Astrocyte (in vitro differentiated cells and primary cell): Measurements from ENCODE around the gene VCL. TPM values are rescaled to one million over a fixed set of nuclear protein-coding genes. Genes with fewer than 3 reads are reported as not detected.
"Not testable (repeated sequence)": the region's sequence is repeated elsewhere in the genome, so short reads cannot be mapped to it uniquely, and the experiment has no call there.

Experiments
- DNase-seq: peaks from one replicate; pipeline ENCODE4 v3.0.0-alpha.2; 2010; ENCODE audit warnings: low read depth
- FAIRE-seq: peaks from 2 replicates; lab custom pipeline; 2011; peaks lifted over from hg19 to GRCh38; lab: Jason Lieb, UNC
- H2AFZ ChIP-seq: 2 replicates; pipeline ENCODE4 v1.6.0; 2012; ENCODE audit warnings: low read depth, low read length, inconsistent platforms
- H3K27ac ChIP-seq: 2 replicates; pipeline ENCODE4 v1.5.1; 2011; ENCODE audit warnings: low read depth, low read length, inconsistent platforms
- H3K27me3 ChIP-seq: 2 replicates; pipeline ENCODE4 v1.6.0; 2011; ENCODE audit warnings: low read length, inconsistent platforms; ENCODE audit not compliant: insufficient read depth
- H3K36me3 ChIP-seq: 2 replicates; pipeline ENCODE4 v1.5.1; 2011; ENCODE audit warnings: low read length, inconsistent platforms; ENCODE audit not compliant: insufficient read depth
- H3K4me1 ChIP-seq: 2 replicates; pipeline ENCODE4 v1.5.1; 2011; ENCODE audit warnings: low read length, inconsistent platforms; ENCODE audit not compliant: insufficient read depth
- H3K4me2 ChIP-seq: 2 replicates; pipeline ENCODE4 v1.6.0; 2012; ENCODE audit warnings: low read length, inconsistent platforms
- H3K4me3 ChIP-seq: 2 replicates; pipeline ENCODE4 v1.5.1; 2011; ENCODE audit warnings: low read depth, mild to moderate bottlenecking, low read length, inconsistent platforms; ENCODE audit not compliant: insufficient read depth
- H3K79me2 ChIP-seq: 2 replicates; pipeline ENCODE4 v1.6.0; 2012; ENCODE audit warnings: mild to moderate bottlenecking, low read length, inconsistent platforms; ENCODE audit not compliant: insufficient read depth
- H3K9ac ChIP-seq: 2 replicates; pipeline ENCODE4 v1.6.0; 2012; ENCODE audit warnings: mild to moderate bottlenecking, low read length, inconsistent platforms
- H3K9me3 ChIP-seq: 2 replicates; pipeline ENCODE4 v1.5.1; 2012; ENCODE audit warnings: low read depth, mild to moderate bottlenecking, low read length, inconsistent platforms; ENCODE audit not compliant: insufficient read depth
- H4K20me1 ChIP-seq: 2 replicates; pipeline ENCODE4 v1.6.0; 2012; ENCODE audit warnings: low read length, inconsistent platforms; ENCODE audit not compliant: insufficient read depth
- H3K27ac Mint-ChIP-seq: one replicate; pipeline ENCODE4 v1.8.0; 2021; ENCODE audit warnings: mild to moderate bottlenecking, mixed read lengths; ENCODE audit not compliant: unreplicated experiment
- H3K27me3 Mint-ChIP-seq: one replicate; pipeline ENCODE4 v1.8.0; 2021; ENCODE audit warnings: low read depth, mixed read lengths; ENCODE audit not compliant: unreplicated experiment
- H3K36me3 Mint-ChIP-seq: one replicate; pipeline ENCODE4 v1.8.0; 2021; ENCODE audit warnings: low read depth, mixed read lengths; ENCODE audit not compliant: unreplicated experiment
- H3K4me1 Mint-ChIP-seq: one replicate; pipeline ENCODE4 v1.8.0; 2021; ENCODE audit warnings: low read depth, mixed read lengths; ENCODE audit not compliant: unreplicated experiment
- H3K4me3 Mint-ChIP-seq: one replicate; pipeline ENCODE4 v1.8.0; 2021; ENCODE audit warnings: mild to moderate bottlenecking, moderate library complexity, mixed read lengths; ENCODE audit not compliant: unreplicated experiment
- H3K9me3 Mint-ChIP-seq: one replicate; pipeline ENCODE4 v1.8.0; 2021; ENCODE audit warnings: mild to moderate bottlenecking, mixed read lengths; ENCODE audit not compliant: unreplicated experiment
- EZH2 ChIP-seq: IDR thresholded peaks from 2 replicates; pipeline ENCODE4 v1.6.1; 2012; ENCODE audit warnings: mild to moderate bottlenecking, low read length, inconsistent platforms; ENCODE audit not compliant: insufficient read depth
- total RNA-seq: library from RNA; stranded (reverse); gene quantifications from 2 replicates; pipeline ENCODE4 v1.2.1, GENCODE V29; 2021
- TF ChIP-seq, protein P1 (sequence below): IDR thresholded peaks from 2 replicates; pipeline ENCODE4 v1.5.1; 2011; ENCODE audit warnings: low read depth, mild to moderate bottlenecking, inconsistent platforms, low read length, moderate library complexity; ENCODE audit not compliant: insufficient read depth

VCL gene
- total RNA-seq, 1 donor from 2014 or later, result 474 TPM

DNA sequence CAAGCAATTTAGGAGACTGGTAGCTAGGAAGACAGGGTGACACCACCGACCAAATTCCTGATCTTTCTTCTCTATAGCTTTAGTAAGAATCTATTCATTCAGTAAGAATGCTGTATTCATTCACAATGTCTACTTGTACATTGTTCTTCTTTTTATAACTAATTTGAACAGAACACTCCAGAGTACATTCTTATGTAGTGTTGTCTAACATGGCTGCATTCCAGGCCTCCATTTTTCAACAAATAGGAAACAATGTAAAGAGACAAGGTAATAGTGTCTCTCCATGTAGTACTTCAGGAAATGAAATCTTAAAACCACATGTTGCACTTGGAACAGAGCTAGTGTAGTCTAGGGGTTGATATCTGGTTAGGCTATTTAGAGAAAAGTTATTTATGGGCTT, 1.8 kb downstream of the VCL start:
- H3K4me2 ChIP-seq, result peak overlapping the region; percentile 88
- peak overlapping the region; percentile 94 for H3K27ac Mint-ChIP-seq
- H3K4me3 Mint-ChIP-seq, result peak overlapping the region; percentile 100
- no peaks in the 10 kb centered on the region for H3K9me3 Mint-ChIP-seq
- peak overlapping the region; percentile 95 for H3K9ac ChIP-seq
- peaks cover 11% of the 10 kb centered on the region for H3K36me3 ChIP-seq
- H4K20me1 ChIP-seq, result peaks cover 65% of the 10 kb centered on the region
- peak overlapping the region; percentile 92 for H3K4me3 ChIP-seq
- DNase-seq (peak; percentile 68), FAIRE-seq (no peak)
- no peak overlapping the region for H2AFZ ChIP-seq
- no peaks in the 10 kb centered on the region for H3K9me3 ChIP-seq
- H3K27me3 ChIP-seq, result no peaks in the 10 kb centered on the region
- H3K4me1 Mint-ChIP-seq, result peaks cover 28% of the 10 kb centered on the region
- H3K27me3 Mint-ChIP-seq, result no peaks in the 10 kb centered on the region
- H3K79me2 ChIP-seq, result peaks cover 68% of the 10 kb centered on the region
- TF ChIP-seq EZH2, result no peak
- TF ChIP-seq, protein P1, sequence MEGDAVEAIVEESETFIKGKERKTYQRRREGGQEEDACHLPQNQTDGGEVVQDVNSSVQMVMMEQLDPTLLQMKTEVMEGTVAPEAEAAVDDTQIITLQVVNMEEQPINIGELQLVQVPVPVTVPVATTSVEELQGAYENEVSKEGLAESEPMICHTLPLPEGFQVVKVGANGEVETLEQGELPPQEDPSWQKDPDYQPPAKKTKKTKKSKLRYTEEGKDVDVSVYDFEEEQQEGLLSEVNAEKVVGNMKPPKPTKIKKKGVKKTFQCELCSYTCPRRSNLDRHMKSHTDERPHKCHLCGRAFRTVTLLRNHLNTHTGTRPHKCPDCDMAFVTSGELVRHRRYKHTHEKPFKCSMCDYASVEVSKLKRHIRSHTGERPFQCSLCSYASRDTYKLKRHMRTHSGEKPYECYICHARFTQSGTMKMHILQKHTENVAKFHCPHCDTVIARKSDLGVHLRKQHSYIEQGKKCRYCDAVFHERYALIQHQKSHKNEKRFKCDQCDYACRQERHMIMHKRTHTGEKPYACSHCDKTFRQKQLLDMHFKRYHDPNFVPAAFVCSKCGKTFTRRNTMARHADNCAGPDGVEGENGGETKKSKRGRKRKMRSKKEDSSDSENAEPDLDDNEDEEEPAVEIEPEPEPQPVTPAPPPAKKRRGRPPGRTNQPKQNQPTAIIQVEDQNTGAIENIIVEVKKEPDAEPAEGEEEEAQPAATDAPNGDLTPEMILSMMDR, result no peak
- peaks cover 36% of the 10 kb centered on the region for H3K4me1 ChIP-seq
- H3K27ac ChIP-seq, result peak overlapping the region; percentile 89
- peaks cover 13% of the 10 kb centered on the region for H3K36me3 Mint-ChIP-seq

DNA sequence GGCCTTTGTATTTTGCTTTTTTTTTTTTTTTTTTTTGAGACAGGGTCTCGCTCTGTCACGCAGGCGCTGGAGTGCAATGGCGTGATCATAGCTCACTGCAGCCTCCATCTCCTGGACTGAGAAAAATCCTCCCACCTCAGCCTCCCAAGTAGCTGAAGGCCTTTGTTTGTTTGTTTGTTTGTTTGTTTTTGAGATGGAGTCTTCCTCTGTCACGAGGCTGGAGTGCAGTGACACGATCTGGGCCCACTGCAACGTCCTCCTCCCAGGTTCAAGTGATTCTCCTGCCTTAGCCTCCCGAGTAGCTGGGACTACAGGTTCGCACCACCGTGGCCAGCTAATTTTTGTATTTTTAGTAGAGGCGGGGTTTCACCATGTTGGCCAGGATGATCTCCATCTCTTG, 2.3 kb downstream of the VCL start:
- peak overlapping the region; percentile 89 for H3K27ac ChIP-seq
- H4K20me1 ChIP-seq, result peaks cover 70% of the 10 kb centered on the region
- not testable (repeated sequence) for H3K27me3 ChIP-seq

DNA sequence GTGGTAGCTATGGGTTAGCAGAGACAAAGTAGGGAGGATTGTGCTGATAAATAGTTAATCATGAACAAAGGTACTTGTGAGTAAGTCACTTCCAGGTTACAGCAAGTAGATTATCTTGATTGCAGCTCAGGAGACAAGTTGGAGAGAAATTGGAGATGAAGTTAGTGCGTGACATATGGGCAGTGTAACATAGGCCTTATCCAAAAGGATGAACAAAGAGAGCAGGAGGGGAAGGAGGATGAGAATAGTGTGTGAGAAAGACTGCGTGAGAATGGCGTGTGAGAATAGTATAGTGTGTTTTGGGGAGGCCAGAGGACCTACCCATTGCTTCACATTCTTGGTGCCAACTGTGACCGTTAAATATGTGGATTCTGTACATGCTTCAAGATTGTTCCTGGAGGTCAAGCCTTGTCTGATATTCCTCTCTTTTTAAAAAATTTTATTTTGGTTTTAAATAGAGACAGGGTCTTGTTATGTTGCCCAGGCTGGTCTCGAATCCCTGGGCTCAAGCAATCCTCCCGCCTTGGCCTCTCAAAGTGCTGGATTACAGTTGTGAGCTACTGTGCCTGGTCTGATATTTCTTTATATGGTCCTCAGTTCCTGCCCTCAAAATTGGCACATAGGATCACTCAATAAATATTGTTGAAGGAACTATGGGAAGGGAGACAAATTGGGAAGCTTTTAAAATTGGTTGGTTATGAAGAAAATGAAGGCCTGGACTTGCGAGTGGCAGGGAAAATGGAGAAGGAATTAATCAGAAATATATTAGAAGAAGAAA, 3.2 kb downstream of the VCL start:
- DNase-seq, result no peak
- Histone ChIP-seq H3K79me2 (peaks cover 82% of the 10 kb centered on the region), H3K27me3 (no peaks in the 10 kb centered on the region), H4K20me1 (peaks cover 77% of the 10 kb centered on the region), H3K4me2 (peak overlapping the region; percentile 88), H3K9ac (peak overlapping the region; percentile 95), H2AFZ (no peak overlapping the region), H3K4me1 (peaks cover 37% of the 10 kb centered on the region), H3K27ac (peak overlapping the region; percentile 89), H3K4me3 (peak overlapping the region; percentile 92), H3K9me3 (no peaks in the 10 kb centered on the region), H3K36me3 (peaks cover 12% of the 10 kb centered on the region)
- Mint-ChIP-seq H3K36me3 (peaks cover 13% of the 10 kb centered on the region), H3K9me3 (no peaks in the 10 kb centered on the region), H3K4me3 (peak overlapping the region; percentile 100), H3K27me3 (no peaks in the 10 kb centered on the region), H3K27ac (peak overlapping the region; percentile 94), H3K4me1 (peaks cover 31% of the 10 kb centered on the region)
- TF ChIP-seq EZH2, result no peak
- TF ChIP-seq, protein P1, result no peak
- FAIRE-seq, result no peak

More for the DNA sequence above, 2.3 kb downstream of the VCL start:
- H3K9me3 ChIP-seq, FAIRE-seq, DNase-seq, H3K9me3 Mint-ChIP-seq, H3K27me3 Mint-ChIP-seq, H2AFZ ChIP-seq: not testable (repeated sequence)
- peaks cover 30% of the 10 kb centered on the region for H3K4me1 Mint-ChIP-seq
- peak overlapping the region; percentile 88 for H3K4me2 ChIP-seq
- H3K27ac Mint-ChIP-seq, result peak overlapping the region; percentile 94
- H3K4me3 Mint-ChIP-seq, result peak overlapping the region; percentile 100
- H3K36me3 ChIP-seq, result peaks cover 11% of the 10 kb centered on the region
- H3K36me3 Mint-ChIP-seq, result peaks cover 13% of the 10 kb centered on the region
- peak overlapping the region; percentile 95 for H3K9ac ChIP-seq
- peak overlapping the region; percentile 92 for H3K4me3 ChIP-seq
- H3K4me1 ChIP-seq, result peaks cover 36% of the 10 kb centered on the region
- H3K79me2 ChIP-seq, result peaks cover 73% of the 10 kb centered on the region
